ENCODE measurements around the gene SORBS2.
"Not testable (repeated sequence)": the region's sequence is repeated elsewhere in the genome, so short reads cannot be mapped to it uniquely, and the experiment has no call there.

SORBS2 gene

GRCh38 chr4:185716141-185716551 lies 95.8 kb downstream of the SORBS2 start:
- no peak for DNase-seq (ENCODE audit: low read depth in 2 of 3, low spot score in 2 of 3)

- not testable (repeated sequence) for DNase-seq (ENCODE audit: low read depth in 2 of 3, low spot score in 2 of 3)
These were observed 97.5 kb downstream of the SORBS2 start for GRCh38 chr4:185714524-185714923.

GRCh38 chr4:185713731-185714130 lies 98.3 kb downstream of the SORBS2 start:
- DNase-seq (ENCODE audit: low read depth in 2 of 3, low spot score in 2 of 3) = no peak

- no peak for DNase-seq (ENCODE audit: low read depth in 2 of 3, low spot score in 2 of 3)
These were observed 98.7 kb downstream of the SORBS2 start for GRCh38 chr4:185713272-185713671.

- DNase-seq (ENCODE audit: low read depth in 2 of 3, low spot score in 2 of 3) = no peak
These were observed 99.5 kb downstream of the SORBS2 start for GRCh38 chr4:185712350-185713024.

GRCh38 chr4:185711726-185712125 lies 100.3 kb downstream of the SORBS2 start:
- DNase-seq (ENCODE audit: low read depth in 2 of 3, low spot score in 2 of 3) = no peak

- DNase-seq (ENCODE audit: low read depth in 2 of 3, low spot score in 2 of 3) = no peak
These were observed 101.5 kb downstream of the SORBS2 start for GRCh38 chr4:185710487-185710995.

GRCh38 chr4:185709802-185710486 lies 102.0 kb downstream of the SORBS2 start:
- DNase-seq (ENCODE audit: low read depth in 2 of 3, low spot score in 2 of 3) = no peak

GRCh38 chr4:185708348-185708747 lies 103.6 kb downstream of the SORBS2 start:
- no peak for DNase-seq (ENCODE audit: low read depth in 2 of 3, low spot score in 2 of 3)

GRCh38 chr4:185707622-185708021 lies 104.4 kb downstream of the SORBS2 start:
- DNase-seq (ENCODE audit: low read depth in 2 of 3, low spot score in 2 of 3) = not testable (repeated sequence)

GRCh38 chr4:185702147-185702663 lies 109.8 kb downstream of the SORBS2 start:
- DNase-seq (ENCODE audit: low read depth in 2 of 3, low spot score in 2 of 3) = no peak

- no peak for DNase-seq (ENCODE audit: low read depth in 2 of 3, low spot score in 2 of 3)
These were observed 111.4 kb downstream of the SORBS2 start for GRCh38 chr4:185700630-185701029.

- no peak for DNase-seq (ENCODE audit: low read depth in 2 of 3, low spot score in 2 of 3)
These were observed 111.9 kb downstream of the SORBS2 start for GRCh38 chr4:185700048-185700447.

- no peak for DNase-seq (ENCODE audit: low read depth in 2 of 3, low spot score in 2 of 3)
These were observed 114.5 kb downstream of the SORBS2 start for GRCh38 chr4:185697488-185697887.

- no peak for DNase-seq (ENCODE audit: low read depth in 2 of 3, low spot score in 2 of 3)
These were observed 116.3 kb downstream of the SORBS2 start for GRCh38 chr4:185695743-185696142.

- DNase-seq (ENCODE audit: low read depth in 2 of 3, low spot score in 2 of 3) = no peak
These were observed 118.3 kb downstream of the SORBS2 start for GRCh38 chr4:185693548-185694215.

- no peak for DNase-seq (ENCODE audit: low read depth in 2 of 3, low spot score in 2 of 3)
These were observed 122.6 kb downstream of the SORBS2 start for GRCh38 chr4:185689407-185689806.

- no peak for DNase-seq (ENCODE audit: low read depth in 2 of 3, low spot score in 2 of 3)
These were observed 126.2 kb downstream of the SORBS2 start for GRCh38 chr4:185685804-185686203.

- no peak for DNase-seq (ENCODE audit: low read depth in 2 of 3, low spot score in 2 of 3)
These were observed 128.1 kb downstream of the SORBS2 start for GRCh38 chr4:185683896-185684295.

- DNase-seq (ENCODE audit: low read depth in 2 of 3, low spot score in 2 of 3) = no peak
These were observed 128.8 kb downstream of the SORBS2 start for GRCh38 chr4:185683222-185683621.

- no peak for DNase-seq (ENCODE audit: low read depth in 2 of 3, low spot score in 2 of 3)
These were observed 129.8 kb downstream of the SORBS2 start for GRCh38 chr4:185682236-185682635.

- no peak for DNase-seq (ENCODE audit: low read depth in 2 of 3, low spot score in 2 of 3)
These were observed 130.4 kb downstream of the SORBS2 start for GRCh38 chr4:185681604-185682003.

Data from activated CD8-positive, alpha-beta memory T cell treated with anti-CD3 and anti-CD28 coated beads for 48 hours (primary cell).